ENCODE measurements around the gene KATNAL1. TPM values are rescaled to one million over a fixed set of nuclear protein-coding genes. Genes with fewer than 3 reads are reported as not detected.

KATNAL1 gene
- total and polyA plus RNA-seq, 2 experiments from 2014 or later: 6.0 to 21.2 TPM

GRCh38 chr13:30353060-30353459 is 45.7 kb upstream of the KATNAL1 start:
- Histone ChIP-seq H3K27me3 (no peaks in the 10 kb centered on the region), H3K27ac (no peak overlapping the region), H3K4me3 (no peak overlapping the region), H3K9me3 (ENCODE audit: low read depth) (no peaks in the 10 kb centered on the region), H3K4me1 (ENCODE audit: low read depth) (no peaks in the 10 kb centered on the region), H3K36me3 (no peaks in the 10 kb centered on the region)
- DNase-seq (ENCODE audit: low read depth in 1 of 2, low spot score in 1 of 2): no peak
- TF ChIP-seq CTCF (IDR thresholded peaks at IDR 0.05; ENCODE audit: low read depth, low read length): no peak

GRCh38 chr13:30352121-30352520 is 44.8 kb upstream of the KATNAL1 start:
- H3K27me3 ChIP-seq: no peaks in the 10 kb centered on the region
- no peaks in the 10 kb centered on the region for H3K4me1 ChIP-seq (ENCODE audit: low read depth)

GRCh38 chr13:30346789-30347167 is 39.4 kb upstream of the KATNAL1 start:
- no peak for TF ChIP-seq CTCF (IDR thresholded peaks at IDR 0.05; ENCODE audit: low read depth, low read length)
- no peak overlapping the region for H3K27ac ChIP-seq
- H3K27me3 ChIP-seq: no peaks in the 10 kb centered on the region
- H3K4me3 ChIP-seq: no peak overlapping the region
- no peaks in the 10 kb centered on the region for H3K36me3 ChIP-seq
- no peak for DNase-seq (ENCODE audit: low read depth in 1 of 2, low spot score in 1 of 2)
- no peaks in the 10 kb centered on the region for H3K4me1 ChIP-seq (ENCODE audit: low read depth)
- no peaks in the 10 kb centered on the region for H3K9me3 ChIP-seq (ENCODE audit: low read depth)

More at GRCh38 chr13:30352121-30352520, 44.8 kb upstream of the KATNAL1 start:
- no peak for DNase-seq (ENCODE audit: low read depth in 1 of 2, low spot score in 1 of 2)
- no peak for TF ChIP-seq CTCF (IDR thresholded peaks at IDR 0.05; ENCODE audit: low read depth, low read length)
- no peak overlapping the region for H3K4me3 ChIP-seq
- H3K36me3 ChIP-seq: no peaks in the 10 kb centered on the region
- no peak overlapping the region for H3K27ac ChIP-seq
- no peaks in the 10 kb centered on the region for H3K9me3 ChIP-seq (ENCODE audit: low read depth)

GRCh38 chr13:30346153-30346788 is 38.9 kb upstream of the KATNAL1 start:
- DNase-seq (ENCODE audit: low read depth in 1 of 2, low spot score in 1 of 2): no peak
- no peaks in the 10 kb centered on the region for H3K27me3 ChIP-seq
- H3K4me3 ChIP-seq: no peak overlapping the region
- no peak overlapping the region for H3K27ac ChIP-seq
- H3K9me3 ChIP-seq (ENCODE audit: low read depth): no peaks in the 10 kb centered on the region
- peaks cover 2% of the 10 kb centered on the region for H3K4me1 ChIP-seq (ENCODE audit: low read depth)
- H3K36me3 ChIP-seq: no peaks in the 10 kb centered on the region
- no peak for TF ChIP-seq CTCF (IDR thresholded peaks at IDR 0.05; ENCODE audit: low read depth, low read length)

GRCh38 chr13:30345426-30346100 is 38.2 kb upstream of the KATNAL1 start:
- H3K4me1 ChIP-seq (ENCODE audit: low read depth): peaks cover 9% of the 10 kb centered on the region
- TF ChIP-seq CTCF (IDR thresholded peaks at IDR 0.05; ENCODE audit: low read depth, low read length): no peak

More at GRCh38 chr13:30345426-30346100, 38.2 kb upstream of the KATNAL1 start:
- DNase-seq (ENCODE audit: low read depth in 1 of 2, low spot score in 1 of 2): no peak
- H3K27ac ChIP-seq: no peak overlapping the region
- no peak overlapping the region for H3K4me3 ChIP-seq
- no peaks in the 10 kb centered on the region for H3K9me3 ChIP-seq (ENCODE audit: low read depth)
- no peaks in the 10 kb centered on the region for H3K36me3 ChIP-seq
- no peaks in the 10 kb centered on the region for H3K27me3 ChIP-seq

Measured in cardiac muscle cell (in vitro differentiated cells and primary cell).